Measurements from ENCODE around the gene RRP8. TPM values are rescaled to one million over a fixed set of nuclear protein-coding genes. Genes with fewer than 3 reads are reported as not detected.

The RRP8 gene
- total and polyA plus RNA-seq, 9 of the 15 experiments (the other 6 are each of a cell fraction or from before 2014, with no cell fraction given), result 5.7 to 47.3 (median 32.6) TPM

GRCh38 chr11:6568191-6568918 is 35.1 kb downstream of the RRP8 start (continued):
- TF ChIP-seq HDAC2 (IDR thresholded peaks at IDR 0.05) (peak; percentile 79), ZFP1 (CRISPR knock-in tag; IDR thresholded peaks at IDR 0.05) (no peak), ZNF551 (CRISPR knock-in tag; IDR thresholded peaks at IDR 0.05) (no peak), RBM25 (IDR thresholded peaks at IDR 0.05; ENCODE audit: low read depth, low read length, severe bottlenecking) (no peak), ZEB2 (IDR thresholded peaks at IDR 0.05) (0 out of 2 replicates have a peak, but pooled peaks have one; percentile 28), SNAPC5 (CRISPR knock-in tag; IDR thresholded peaks at IDR 0.05) (no peak), CCAR2 (IDR thresholded peaks at IDR 0.05; ENCODE audit: low read depth, low read length) (no peak), PHB (CRISPR knock-in tag; IDR thresholded peaks at IDR 0.05) (no peak), ATF2 (CRISPR knock-in tag; IDR thresholded peaks at IDR 0.05) (no peak), POLR2B (IDR thresholded peaks at IDR 0.05; ENCODE audit: low read depth, partially characterized antibody) (peak; percentile 13), ID3 (CRISPR knock-in tag; IDR thresholded peaks at IDR 0.05) (no peak), ID3 (tag; IDR thresholded peaks at IDR 0.05) (no peak), ARID1B (IDR thresholded peaks at IDR 0.05) (peak; percentile 84), SPI1 (IDR thresholded peaks at IDR 0.05; ENCODE audit: borderline replicate concordance, low read depth, low read length) (no peak), ZNF592 (IDR thresholded peaks at IDR 0.05) (peak; percentile 74; the same call in 1 of the 2 replicates), BRD9 (IDR thresholded peaks at IDR 0.05; ENCODE audit: low read depth, partially characterized antibody) (no peak), XRCC4 (IDR thresholded peaks at IDR 0.05; ENCODE audit: extremely low read depth, insufficient read depth, insufficient read length) (no peak), ZNF140 (CRISPR knock-in tag; IDR thresholded peaks at IDR 0.05) (no peak), MBD1 (CRISPR knock-in tag; IDR thresholded peaks at IDR 0.05) (no peak), ZNF217 (CRISPR knock-in tag; IDR thresholded peaks at IDR 0.05) (no peak), ZKSCAN8 (CRISPR knock-in tag; IDR thresholded peaks at IDR 0.05) (no peak), NELFE (IDR thresholded peaks at IDR 0.05; ENCODE audit: insufficient read depth, insufficient read length) (no peak)

Measured in K562 (cell line).